SK-N-SH treated with all-trans-retinoic acid at 6 μM for 48 hours (cell line): ENCODE results near the gene XPO5.

Experiments used
- ARNTL ChIP-seq: fragments of 450-650 bp; formaldehyde crosslinking; IDR thresholded peaks from 2 replicates; pipeline ENCODE4 v1.5.0; 2020; ENCODE audit warnings: low read depth, mild to moderate bottlenecking, moderate library complexity, borderline replicate concordance
- CSDC2 ChIP-seq: fragments of 250-450 bp; sonication (Bioruptor Pico); IDR thresholded peaks from 2 replicates; pipeline ENCODE4 v1.5.0; 2020; ENCODE audit warnings: mild to moderate bottlenecking, moderate library complexity
- CSRNP3 ChIP-seq: fragments of 250-450 bp; sonication (Bioruptor Pico); IDR thresholded peaks from 2 replicates; pipeline ENCODE4 v1.5.1; 2021; ENCODE audit warnings: mild to moderate bottlenecking, moderate library complexity
- RARB ChIP-seq: fragments of 250-450 bp; sonication (Bioruptor Pico); IDR thresholded peaks from 2 replicates; pipeline ENCODE4 v1.8.0; 2021; ENCODE audit warnings: mild to moderate bottlenecking, moderate library complexity
- SNAI2 ChIP-seq: fragments of 250-450 bp; sonication (Bioruptor Pico); IDR thresholded peaks from 2 replicates; pipeline ENCODE4 v1.5.0; 2020; ENCODE audit warnings: mild to moderate bottlenecking, moderate library complexity
- ZFP3 ChIP-seq: fragments of 250-450 bp; sonication (Bioruptor Pico); IDR thresholded peaks from 2 replicates; pipeline ENCODE4 v1.5.0; 2020; ENCODE audit warnings: mild to moderate bottlenecking, moderate library complexity
- ZNF70 ChIP-seq: fragments of 450-650 bp; formaldehyde crosslinking; IDR thresholded peaks from 2 replicates; pipeline ENCODE4 v1.5.0; 2020; ENCODE audit warnings: mild to moderate bottlenecking, moderate library complexity
- ZNF8 ChIP-seq: fragments of 450-650 bp; formaldehyde crosslinking; IDR thresholded peaks from 2 replicates; pipeline ENCODE4 v1.5.0; 2020; ENCODE audit warnings: mild to moderate bottlenecking, moderate library complexity

- TF ChIP-seq ARNTL (CRISPR knock-in tag) = no peak
- TF ChIP-seq CSRNP3 = no peak
- TF ChIP-seq ZFP3 (CRISPR knock-in tag) = no peak
- no peak for TF ChIP-seq RARB (CRISPR knock-in tag)
- no peak for TF ChIP-seq CSDC2 (CRISPR knock-in tag)
- TF ChIP-seq ZNF8 (CRISPR knock-in tag) = no peak
- no peak for TF ChIP-seq ZNF70
- no peak for TF ChIP-seq SNAI2 (CRISPR knock-in tag)
Measured at GRCh38 chr6:43491750-43492661, 83.8 kb downstream of the XPO5 start.
